ENCODE results near the gene UNC50. TPM values are rescaled to one million over a fixed set of nuclear protein-coding genes. Genes with fewer than 3 reads are reported as not detected.

UNC50 gene
- total RNA-seq, 1 donor from 2014 or later = 52.9 TPM

DNA sequence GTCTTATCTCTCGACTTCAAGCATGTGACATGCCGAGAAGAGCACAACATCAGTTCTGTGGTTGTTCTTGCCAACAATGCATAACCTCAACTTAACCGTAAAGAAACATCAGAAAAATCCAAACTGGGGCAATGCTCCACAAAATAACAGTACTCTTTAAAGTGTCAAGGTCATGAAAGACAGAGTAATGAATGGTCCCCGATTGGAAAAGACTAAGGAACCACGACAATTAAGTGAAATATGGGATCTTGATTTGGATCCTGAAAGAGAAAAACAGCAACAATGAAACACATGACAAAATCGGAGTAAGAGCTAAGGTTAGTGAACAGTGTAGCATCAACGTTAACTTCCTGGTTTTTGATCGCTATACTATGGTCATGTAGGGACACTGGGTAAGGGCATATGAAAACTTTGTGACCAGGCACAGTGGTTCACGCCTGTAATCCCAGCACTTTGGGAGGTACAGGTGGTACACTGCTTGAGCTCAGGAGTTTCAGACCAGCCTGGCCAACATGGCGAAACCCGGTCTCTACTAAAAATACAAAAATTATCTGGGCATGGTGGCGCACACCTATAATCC, 55.2 kb downstream of the UNC50 start:
- H3K4me3 ChIP-seq (ENCODE audit: low read depth, low read length) = no peak overlapping the region
- no peak for TF ChIP-seq CTCF (IDR thresholded peaks at IDR 0.05; ENCODE audit: insufficient read depth, low read length, severe bottlenecking)
- H3K36me3 ChIP-seq (ENCODE audit: control insufficient read depth, insufficient read depth, low read length) = no peaks in the 10 kb centered on the region
- DNase-seq (ENCODE audit: low read depth) (no peak), FAIRE-seq (no peak)
- H3K27me3 ChIP-seq (ENCODE audit: control insufficient read depth, insufficient read depth, low read length) = no peaks in the 10 kb centered on the region

- DNase-seq (ENCODE audit: low read depth) = peak; percentile 87
- H3K36me3 ChIP-seq (ENCODE audit: control insufficient read depth, insufficient read depth, low read length) = no peaks in the 10 kb centered on the region
- no peak for TF ChIP-seq CTCF (IDR thresholded peaks at IDR 0.05; ENCODE audit: insufficient read depth, low read length, severe bottlenecking)
- no peak overlapping the region for H3K4me3 ChIP-seq (ENCODE audit: low read depth, low read length)
- H3K27me3 ChIP-seq (ENCODE audit: control insufficient read depth, insufficient read depth, low read length) = no peaks in the 10 kb centered on the region
- peak; percentile 77 for FAIRE-seq
Observed at GRCh38 chr2:98664323-98664722, 55.9 kb downstream of the UNC50 start.

- H3K36me3 ChIP-seq (ENCODE audit: control insufficient read depth, insufficient read depth, low read length) = no peaks in the 10 kb centered on the region
- H3K27me3 ChIP-seq (ENCODE audit: control insufficient read depth, insufficient read depth, low read length) = no peaks in the 10 kb centered on the region
- DNase-seq (ENCODE audit: low read depth) (no peak), FAIRE-seq (no peak)
- TF ChIP-seq CTCF (IDR thresholded peaks at IDR 0.05; ENCODE audit: insufficient read depth, low read length, severe bottlenecking) = no peak
- H3K4me3 ChIP-seq (ENCODE audit: low read depth, low read length) = no peak overlapping the region
Observed at GRCh38 chr2:98665677-98666076, 57.3 kb downstream of the UNC50 start.

Other genes with a start within 250 kb of the UNC50 start
- 18.2 and 23.8 TPM in 2 replicates for gene INPP4A, start 163.7 kb upstream of the UNC50 start, total RNA-seq
- gene COA5, start 77 bp upstream of the UNC50 start, total RNA-seq = 12.9 and 27.0 TPM in 2 replicates
- gene MGAT4A, start 122.5 kb downstream of the UNC50 start, total RNA-seq = 3.9 and 6.0 TPM in 2 replicates